ENCODE measurements around the gene PPP1R3D.

- TF ChIP-seq POLR2AphosphoS5 (IDR thresholded peaks at IDR 0.05; ENCODE audit: insufficient read depth in 1 of 2, low read depth in 1 of 2) (no peak), CTCF (IDR thresholded peaks at IDR 0.05) (no peak)
These were observed 37.0 kb upstream of the PPP1R3D start for GRCh38 chr20:59977086-59977485.
